WTC11 (cell line): ENCODE results near the gene C5orf47.

ENCODE experiments used
- ATF2 ChIP-seq: sonication (generic); formaldehyde crosslinking; IDR thresholded peaks from 2 replicates; pipeline ENCODE4 v1.8.1; 2022; ENCODE audit warnings: low read depth, missing genetic modification reagents, borderline replicate concordance
- CREB1 ChIP-seq: sonication (generic); formaldehyde crosslinking; IDR thresholded peaks from 2 replicates; pipeline ENCODE4 v1.8.0; 2023; ENCODE audit warnings: mild to moderate bottlenecking, missing genetic modification reagents
- CREM ChIP-seq: sonication (generic); formaldehyde crosslinking; IDR thresholded peaks from 2 replicates; pipeline ENCODE4 v1.8.1; 2022; ENCODE audit warnings: mild to moderate bottlenecking, missing genetic modification reagents, moderate library complexity
- CTCF ChIP-seq: fragments of 200-600 bp; IDR thresholded peaks from 2 replicates; pipeline ENCODE4 v1.8.0; 2022; ENCODE audit warnings: antibody characterized with exemption
- MLX ChIP-seq: sonication (generic); formaldehyde crosslinking; IDR thresholded peaks from 2 replicates; pipeline ENCODE4 v1.8.1; 2023; ENCODE audit warnings: mild to moderate bottlenecking, missing genetic modification reagents, moderate library complexity
- NR2C2 ChIP-seq: sonication (generic); formaldehyde crosslinking; IDR thresholded peaks from 2 replicates; pipeline ENCODE4 v1.8.0; 2022; ENCODE audit warnings: mild to moderate bottlenecking, missing genetic modification reagents
- TEAD1 ChIP-seq: sonication (generic); formaldehyde crosslinking; IDR thresholded peaks from 2 replicates; pipeline ENCODE4 v1.8.0; 2022; ENCODE audit warnings: mild to moderate bottlenecking, missing genetic modification reagents
- TF ChIP-seq, protein P1 (sequence below): sonication (generic); formaldehyde crosslinking; IDR thresholded peaks from 2 replicates; pipeline ENCODE4 v1.8.1; 2023; ENCODE audit warnings: mild to moderate bottlenecking, missing genetic modification reagents, moderate library complexity
- TF ChIP-seq, protein P2 (sequence below): fragments of 250-450 bp; sonication (Bioruptor Pico); IDR thresholded peaks from 2 replicates; pipeline ENCODE4 v2.1.2; 2022; ENCODE audit warnings: mild to moderate bottlenecking, moderate library complexity
- TF ChIP-seq, protein P3 (sequence below): sonication (generic); formaldehyde crosslinking; IDR thresholded peaks from 2 replicates; pipeline ENCODE4 v1.8.0; 2022; ENCODE audit warnings: mild to moderate bottlenecking, missing genetic modification reagents

- TF ChIP-seq, protein P1, sequence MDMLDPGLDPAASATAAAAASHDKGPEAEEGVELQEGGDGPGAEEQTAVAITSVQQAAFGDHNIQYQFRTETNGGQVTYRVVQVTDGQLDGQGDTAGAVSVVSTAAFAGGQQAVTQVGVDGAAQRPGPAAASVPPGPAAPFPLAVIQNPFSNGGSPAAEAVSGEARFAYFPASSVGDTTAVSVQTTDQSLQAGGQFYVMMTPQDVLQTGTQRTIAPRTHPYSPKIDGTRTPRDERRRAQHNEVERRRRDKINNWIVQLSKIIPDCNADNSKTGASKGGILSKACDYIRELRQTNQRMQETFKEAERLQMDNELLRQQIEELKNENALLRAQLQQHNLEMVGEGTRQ (CRISPR knock-in tag), result no peak
- no peak for TF ChIP-seq ATF2
- TF ChIP-seq, protein P2, sequence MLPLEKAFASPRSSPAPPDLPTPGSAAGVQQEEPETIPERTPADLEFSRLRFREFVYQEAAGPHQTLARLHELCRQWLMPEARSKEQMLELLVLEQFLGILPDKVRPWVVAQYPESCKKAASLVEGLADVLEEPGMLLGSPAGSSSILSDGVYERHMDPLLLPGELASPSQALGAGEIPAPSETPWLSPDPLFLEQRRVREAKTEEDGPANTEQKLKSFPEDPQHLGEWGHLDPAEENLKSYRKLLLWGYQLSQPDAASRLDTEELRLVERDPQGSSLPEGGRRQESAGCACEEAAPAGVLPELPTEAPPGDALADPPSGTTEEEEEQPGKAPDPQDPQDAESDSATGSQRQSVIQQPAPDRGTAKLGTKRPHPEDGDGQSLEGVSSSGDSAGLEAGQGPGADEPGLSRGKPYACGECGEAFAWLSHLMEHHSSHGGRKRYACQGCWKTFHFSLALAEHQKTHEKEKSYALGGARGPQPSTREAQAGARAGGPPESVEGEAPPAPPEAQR (CRISPR knock-in tag), result no peak
- TF ChIP-seq TEAD1 (CRISPR knock-in tag), result no peak
- no peak for TF ChIP-seq CTCF
- TF ChIP-seq MLX, result no peak
- no peak for TF ChIP-seq CREB1 (CRISPR knock-in tag)
- TF ChIP-seq CREM (CRISPR knock-in tag), result no peak
- TF ChIP-seq, protein P3, sequence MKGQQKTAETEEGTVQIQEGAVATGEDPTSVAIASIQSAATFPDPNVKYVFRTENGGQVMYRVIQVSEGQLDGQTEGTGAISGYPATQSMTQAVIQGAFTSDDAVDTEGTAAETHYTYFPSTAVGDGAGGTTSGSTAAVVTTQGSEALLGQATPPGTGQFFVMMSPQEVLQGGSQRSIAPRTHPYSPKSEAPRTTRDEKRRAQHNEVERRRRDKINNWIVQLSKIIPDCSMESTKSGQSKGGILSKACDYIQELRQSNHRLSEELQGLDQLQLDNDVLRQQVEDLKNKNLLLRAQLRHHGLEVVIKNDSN (CRISPR knock-in tag), result no peak
- no peak for TF ChIP-seq NR2C2 (CRISPR knock-in tag)
Measured at GRCh38 chr5:173974688-173975239, 14.2 kb upstream of the C5orf47 start.
